ENCODE results near the gene NEAT1. TPM values are rescaled to one million over a fixed set of nuclear protein-coding genes. Genes with fewer than 3 reads are reported as not detected.
A peak's percentile ranks its signal among the peaks of the same experiment; 100 is the strongest.

Gene NEAT1
- total and polyA plus RNA-seq, 8 donors, result 295 to 2,770 (median 695) TPM

- H3K9me3 ChIP-seq, result no peaks in the 10 kb centered on the region
- no peak overlapping the region for H3K27ac ChIP-seq
- H3K36me3 ChIP-seq, result peaks cover 0 to 24% (median 5%) of the 10 kb centered on the region in 3 donors
- DNase-seq, result peak in 2 of 6 donors; percentile 38 to 46
- no peak for TF ChIP-seq CTCF (IDR thresholded peaks at IDR 0.05)
- H3K27me3 ChIP-seq, result no peaks in the 10 kb centered on the region
- H3K4me3 ChIP-seq, result no peak overlapping the region
- FAIRE-seq, result no peak
- 79 to 85% methylated on average over 12 to 13 of the region's 13 CpGs for WGBS, 2 donors
- ATAC-seq, result no peak
- H3K4me1 ChIP-seq, result peaks cover 0 to 17% (median 11%) of the 10 kb centered on the region in 3 donors
- intact Hi-C loops (cut with DNase I), result no loop called here
Measured at GRCh38 chr11:65392186-65392829, 30.3 kb upstream of the NEAT1 start.

DNA sequence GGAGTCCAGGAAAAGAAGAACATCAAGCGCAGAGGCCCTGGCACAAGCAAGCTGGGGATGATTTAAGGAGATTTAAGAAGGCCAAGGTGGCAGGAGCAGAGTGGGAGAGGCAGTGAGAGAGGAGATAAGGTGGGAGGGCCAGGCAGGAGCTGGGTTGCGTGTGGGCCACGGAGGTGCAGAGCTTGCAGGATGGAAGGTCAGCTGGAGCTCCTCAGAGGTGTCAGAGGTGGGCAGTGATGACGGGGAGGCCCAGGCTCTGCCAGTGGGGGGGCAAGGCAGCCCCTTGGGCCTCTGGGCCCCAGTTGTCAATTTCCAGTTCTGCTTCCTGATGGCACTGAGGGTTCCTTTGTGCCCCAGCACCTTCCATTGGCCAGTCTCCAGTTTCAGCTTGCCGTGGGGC lies 29.7 kb upstream of the NEAT1 start:
- no peak overlapping the region for H3K4me3 ChIP-seq
- no peaks in the 10 kb centered on the region for H3K27me3 ChIP-seq
- H3K36me3 ChIP-seq, result peaks cover 0 to 30% (median 7%) of the 10 kb centered on the region in 3 donors
- no peak for TF ChIP-seq CTCF (IDR thresholded peaks at IDR 0.05)
- H3K27ac ChIP-seq, result no peak overlapping the region
- intact Hi-C loops (cut with DNase I), result no loop called here
- H3K9me3 ChIP-seq, result no peaks in the 10 kb centered on the region
- H3K4me1 ChIP-seq, result peaks cover 0 to 11% (median 5%) of the 10 kb centered on the region in 3 donors
- whole genome bisulfite sequencing, 2 donors, result 90 to 91% methylated on average over 5 of the region's 5 CpGs
- ATAC-seq (no peak), DNase-seq (peak in 1 of 6 donors; percentile 42), FAIRE-seq (no peak)

GRCh38 chr11:65393513-65394079 lies 29.0 kb upstream of the NEAT1 start:
- DNase-seq (peak in 2 of 6 donors; percentile 51 to 68), ATAC-seq (no peak), FAIRE-seq (no peak)
- intact Hi-C loops (cut with DNase I), result no loop called here
- Histone ChIP-seq H3K9me3 (no peaks in the 10 kb centered on the region), H3K27me3 (no peaks in the 10 kb centered on the region), H3K4me3 (no peak overlapping the region), H3K36me3 (peaks cover 0 to 37% (median 11%) of the 10 kb centered on the region in 3 donors), H3K4me1 (peaks cover 0 to 4% (median 4%) of the 10 kb centered on the region in 3 donors), H3K27ac (no peak overlapping the region)
- TF ChIP-seq CTCF (IDR thresholded peaks at IDR 0.05), result no peak
- WGBS, 2 donors, result 89 to 90% methylated on average over 14 to 17 of the region's 17 CpGs

DNA sequence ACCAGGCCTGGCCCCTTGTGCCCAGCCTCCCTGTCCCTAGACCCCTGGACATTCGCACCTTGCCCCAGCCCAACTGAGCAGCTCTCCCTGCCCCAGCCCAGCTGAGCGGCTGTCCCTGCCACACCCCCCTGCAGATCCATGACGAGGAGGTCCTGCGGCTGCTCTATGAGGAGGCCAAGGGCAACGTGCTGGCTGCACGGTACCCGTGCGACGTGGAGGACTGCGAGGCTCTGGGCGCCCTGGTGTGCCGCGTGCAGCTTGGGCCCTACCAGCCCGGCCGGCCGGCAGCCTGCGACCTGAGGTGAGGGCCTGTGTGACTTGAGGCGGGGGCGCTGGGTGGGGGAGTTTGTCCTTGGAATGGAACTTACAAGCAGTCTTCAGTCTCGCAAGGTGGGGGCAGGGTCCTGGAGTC lies 28.5 kb upstream of the NEAT1 start:
- 95% methylated on average over 17 to 20 of the region's 20 CpGs for WGBS, 2 donors
- FAIRE-seq (no peak), ATAC-seq (no peak), DNase-seq (peak in 2 of 6 donors; percentile 29 to 69)
- Histone ChIP-seq H3K4me1 (peaks cover 0 to 3% (median 1%) of the 10 kb centered on the region in 3 donors), H3K4me3 (no peak overlapping the region), H3K9me3 (no peaks in the 10 kb centered on the region), H3K27ac (no peak overlapping the region), H3K27me3 (no peaks in the 10 kb centered on the region), H3K36me3 (peaks cover 0 to 39% (median 11%) of the 10 kb centered on the region in 3 donors)
- no peak for TF ChIP-seq CTCF (IDR thresholded peaks at IDR 0.05)
- intact Hi-C loops (cut with DNase I), result no loop called here

All from pancreas (tissue), 10 donors.